Chondrocyte (in vitro differentiated cells): ENCODE data around the gene UQCC2. TPM values are rescaled to one million over a fixed set of nuclear protein-coding genes. Genes with fewer than 3 reads are reported as not detected.

Experiments used
- DNase-seq: peaks from one replicate; pipeline ENCODE4 v3.0.0; 2021; ENCODE audit warnings: mixed read lengths, low spot score
- H3K27ac Mint-ChIP-seq: one replicate; pipeline ENCODE4 v1.8.0; 2021; ENCODE audit warnings: mild to moderate bottlenecking, moderate library complexity, mixed read lengths; ENCODE audit not compliant: unreplicated experiment
- H3K27me3 Mint-ChIP-seq: 2 replicates; pipeline ENCODE4 v1.8.0; 2021; ENCODE audit warnings: low read depth, mixed read lengths
- H3K36me3 Mint-ChIP-seq: 2 replicates; pipeline ENCODE4 v1.8.0; 2021; ENCODE audit warnings: low read depth, mixed read lengths
- H3K4me1 Mint-ChIP-seq: 2 replicates; pipeline ENCODE4 v1.8.0; 2021; ENCODE audit warnings: low read depth, mild to moderate bottlenecking, mixed read lengths
- H3K4me3 Mint-ChIP-seq: one replicate; pipeline ENCODE4 v1.8.0; 2021; ENCODE audit warnings: mild to moderate bottlenecking, moderate library complexity, mixed read lengths; ENCODE audit not compliant: unreplicated experiment
- H3K9me3 Mint-ChIP-seq: 2 replicates; pipeline ENCODE4 v1.8.0; 2021; ENCODE audit warnings: low read depth, mixed read lengths
- total RNA-seq: library from RNA; stranded (reverse); gene quantifications from 3 replicates; pipeline ENCODE4 v1.2.1, GENCODE V29; 2021
- TF ChIP-seq, protein P1 (sequence below): fragments of 200-600 bp; sonication (generic); IDR thresholded peaks from 2 replicates; pipeline ENCODE4 v1.5.0; 2021; ENCODE audit warnings: antibody characterized with exemption, mild to moderate bottlenecking, moderate library complexity

UQCC2 gene
- total RNA-seq, 1 donor from 2014 or later: 64.5 TPM

DNA sequence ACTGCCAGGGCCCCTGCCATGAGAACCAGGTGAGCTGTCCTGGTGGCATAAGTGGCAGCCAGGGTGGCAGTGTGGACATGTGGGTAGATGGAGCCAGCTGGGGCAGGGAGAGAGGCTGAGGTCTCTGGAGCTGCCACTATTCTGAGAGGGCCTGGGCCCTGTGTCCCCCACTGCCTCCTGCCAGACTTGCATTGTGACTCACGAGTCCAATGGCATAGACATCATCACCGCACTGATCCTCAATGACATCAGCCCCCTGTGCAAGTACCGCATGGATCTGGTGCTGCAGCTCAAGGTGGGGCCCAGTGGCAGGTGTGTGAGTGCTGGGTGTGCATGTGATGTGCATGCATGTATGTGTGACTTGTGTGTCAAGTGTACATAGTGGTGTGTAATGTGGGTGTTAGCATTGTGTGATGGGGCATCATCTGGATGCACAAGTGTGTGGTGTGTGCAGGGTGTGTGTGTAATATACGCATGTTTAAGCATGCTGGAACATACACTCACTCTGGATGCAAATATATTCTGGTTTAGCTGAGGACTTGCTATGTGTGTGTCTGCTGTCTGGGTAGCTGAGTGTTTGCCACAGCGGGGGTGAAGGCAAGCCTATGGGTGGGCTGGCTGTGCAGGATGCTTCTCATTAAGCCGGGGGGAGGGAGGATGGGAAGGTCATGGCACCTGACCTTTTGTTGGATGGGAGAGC, 25.1 kb downstream of the UQCC2 start:
- Mint-ChIP-seq H3K4me1 (peaks cover 12% of the 10 kb centered on the region), H3K27me3 (no peaks in the 10 kb centered on the region), H3K4me3 (no peak overlapping the region), H3K9me3 (no peaks in the 10 kb centered on the region), H3K36me3 (peaks cover 8% of the 10 kb centered on the region), H3K27ac (no peak overlapping the region)
- TF ChIP-seq, protein P1, sequence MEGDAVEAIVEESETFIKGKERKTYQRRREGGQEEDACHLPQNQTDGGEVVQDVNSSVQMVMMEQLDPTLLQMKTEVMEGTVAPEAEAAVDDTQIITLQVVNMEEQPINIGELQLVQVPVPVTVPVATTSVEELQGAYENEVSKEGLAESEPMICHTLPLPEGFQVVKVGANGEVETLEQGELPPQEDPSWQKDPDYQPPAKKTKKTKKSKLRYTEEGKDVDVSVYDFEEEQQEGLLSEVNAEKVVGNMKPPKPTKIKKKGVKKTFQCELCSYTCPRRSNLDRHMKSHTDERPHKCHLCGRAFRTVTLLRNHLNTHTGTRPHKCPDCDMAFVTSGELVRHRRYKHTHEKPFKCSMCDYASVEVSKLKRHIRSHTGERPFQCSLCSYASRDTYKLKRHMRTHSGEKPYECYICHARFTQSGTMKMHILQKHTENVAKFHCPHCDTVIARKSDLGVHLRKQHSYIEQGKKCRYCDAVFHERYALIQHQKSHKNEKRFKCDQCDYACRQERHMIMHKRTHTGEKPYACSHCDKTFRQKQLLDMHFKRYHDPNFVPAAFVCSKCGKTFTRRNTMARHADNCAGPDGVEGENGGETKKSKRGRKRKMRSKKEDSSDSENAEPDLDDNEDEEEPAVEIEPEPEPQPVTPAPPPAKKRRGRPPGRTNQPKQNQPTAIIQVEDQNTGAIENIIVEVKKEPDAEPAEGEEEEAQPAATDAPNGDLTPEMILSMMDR: no peak
- DNase-seq: no peak

DNA sequence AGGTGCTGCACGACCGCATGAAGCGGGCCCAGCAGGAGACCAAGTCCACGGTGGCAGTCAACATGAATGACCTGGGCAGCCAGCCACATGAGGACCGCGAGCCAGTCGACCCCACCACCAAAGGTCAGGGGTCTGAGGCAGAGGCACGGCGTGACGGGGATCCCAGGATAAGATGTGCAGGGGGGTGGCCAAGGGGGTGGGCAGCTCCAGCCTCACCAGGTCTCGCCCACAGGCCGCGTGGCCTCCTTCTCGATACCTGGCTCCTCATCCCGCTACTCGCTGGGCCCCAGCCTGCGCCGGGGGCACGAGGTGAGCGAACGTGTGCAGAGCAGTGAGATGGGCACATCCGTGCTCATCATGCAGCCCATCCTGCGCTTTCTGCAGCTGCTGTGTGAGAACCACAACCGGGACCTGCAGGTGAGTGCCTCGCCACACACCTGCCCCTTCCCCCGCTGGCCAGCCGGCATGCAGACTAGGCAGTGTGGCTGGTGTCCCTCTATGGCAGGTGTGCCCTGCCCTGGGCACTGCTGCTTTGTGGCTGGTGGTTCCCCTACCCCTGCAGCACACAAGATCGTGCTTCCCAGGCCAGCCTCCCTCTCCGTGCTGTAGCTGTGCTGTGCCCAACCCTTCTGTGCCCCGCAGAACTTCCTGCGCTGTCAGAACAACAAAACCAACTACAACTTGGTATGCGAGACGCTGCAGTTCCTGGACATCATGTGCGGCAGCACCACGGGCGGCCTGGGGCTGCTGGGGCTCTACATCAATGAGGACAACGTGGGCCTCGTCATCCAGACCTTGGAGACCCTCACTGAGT, 25.9 kb downstream of the UQCC2 start:
- H3K9me3 Mint-ChIP-seq: no peaks in the 10 kb centered on the region
- TF ChIP-seq, protein P1: no peak
- no peak overlapping the region for H3K4me3 Mint-ChIP-seq
- DNase-seq: no peak
- H3K27ac Mint-ChIP-seq: no peak overlapping the region
- peaks cover 9% of the 10 kb centered on the region for H3K4me1 Mint-ChIP-seq
- H3K27me3 Mint-ChIP-seq: no peaks in the 10 kb centered on the region
- peaks cover 6% of the 10 kb centered on the region for H3K36me3 Mint-ChIP-seq

DNA sequence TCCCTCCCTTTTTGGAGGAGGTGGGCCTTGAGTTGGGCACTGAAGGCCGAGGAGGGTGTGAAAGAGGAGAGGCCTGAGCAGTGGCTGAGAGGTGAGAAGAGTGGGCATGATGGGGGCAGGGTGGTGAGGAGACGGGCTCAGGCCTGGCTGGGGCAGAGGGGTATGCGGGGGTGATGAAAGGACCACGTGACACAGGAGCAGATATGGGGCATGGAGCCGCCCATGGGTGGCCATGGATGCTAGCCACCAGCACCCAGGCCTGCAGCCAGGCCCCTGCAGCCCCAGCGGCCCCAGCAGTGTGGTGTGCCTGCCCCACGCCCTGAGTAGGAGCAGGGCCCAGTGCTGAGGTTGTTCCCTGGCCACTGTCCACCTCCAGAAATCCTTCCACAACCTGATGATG, 26.5 kb downstream of the UQCC2 start:
- H3K9me3 Mint-ChIP-seq: no peaks in the 10 kb centered on the region
- no peak overlapping the region for H3K4me3 Mint-ChIP-seq
- peaks cover 9% of the 10 kb centered on the region for H3K4me1 Mint-ChIP-seq
- H3K27ac Mint-ChIP-seq: no peak overlapping the region
- TF ChIP-seq, protein P1: no peak
- peaks cover 6% of the 10 kb centered on the region for H3K36me3 Mint-ChIP-seq
- no peak for DNase-seq
- no peaks in the 10 kb centered on the region for H3K27me3 Mint-ChIP-seq

DNA sequence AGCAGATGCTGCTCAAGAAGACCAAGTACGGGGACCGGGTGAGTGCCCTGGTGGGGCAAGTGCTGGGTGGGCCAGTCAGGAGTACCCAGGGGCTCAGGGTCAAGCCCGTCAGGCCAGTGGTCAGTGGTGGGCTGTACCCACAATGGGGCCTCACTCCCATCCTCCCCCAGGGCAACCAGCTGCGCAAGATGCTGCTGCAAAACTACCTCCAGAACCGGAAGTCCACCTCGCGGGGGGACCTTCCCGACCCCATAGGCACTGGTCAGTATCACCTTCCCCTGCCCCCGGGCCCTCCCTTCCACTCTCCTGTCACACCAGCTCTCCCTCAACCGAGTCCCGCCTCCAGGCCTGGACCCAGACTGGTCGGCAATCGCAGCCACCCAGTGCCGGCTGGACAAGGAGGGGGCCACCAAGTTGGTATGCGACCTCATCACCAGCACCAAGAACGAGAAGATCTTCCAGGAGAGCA, 27.0 kb downstream of the UQCC2 start:
- peaks cover 9% of the 10 kb centered on the region for H3K4me1 Mint-ChIP-seq
- H3K27ac Mint-ChIP-seq: no peak overlapping the region
- H3K9me3 Mint-ChIP-seq: no peaks in the 10 kb centered on the region
- no peak for DNase-seq
- H3K4me3 Mint-ChIP-seq: no peak overlapping the region
- TF ChIP-seq, protein P1: no peak
- no peaks in the 10 kb centered on the region for H3K27me3 Mint-ChIP-seq
- H3K36me3 Mint-ChIP-seq: peaks cover 8% of the 10 kb centered on the region

DNA sequence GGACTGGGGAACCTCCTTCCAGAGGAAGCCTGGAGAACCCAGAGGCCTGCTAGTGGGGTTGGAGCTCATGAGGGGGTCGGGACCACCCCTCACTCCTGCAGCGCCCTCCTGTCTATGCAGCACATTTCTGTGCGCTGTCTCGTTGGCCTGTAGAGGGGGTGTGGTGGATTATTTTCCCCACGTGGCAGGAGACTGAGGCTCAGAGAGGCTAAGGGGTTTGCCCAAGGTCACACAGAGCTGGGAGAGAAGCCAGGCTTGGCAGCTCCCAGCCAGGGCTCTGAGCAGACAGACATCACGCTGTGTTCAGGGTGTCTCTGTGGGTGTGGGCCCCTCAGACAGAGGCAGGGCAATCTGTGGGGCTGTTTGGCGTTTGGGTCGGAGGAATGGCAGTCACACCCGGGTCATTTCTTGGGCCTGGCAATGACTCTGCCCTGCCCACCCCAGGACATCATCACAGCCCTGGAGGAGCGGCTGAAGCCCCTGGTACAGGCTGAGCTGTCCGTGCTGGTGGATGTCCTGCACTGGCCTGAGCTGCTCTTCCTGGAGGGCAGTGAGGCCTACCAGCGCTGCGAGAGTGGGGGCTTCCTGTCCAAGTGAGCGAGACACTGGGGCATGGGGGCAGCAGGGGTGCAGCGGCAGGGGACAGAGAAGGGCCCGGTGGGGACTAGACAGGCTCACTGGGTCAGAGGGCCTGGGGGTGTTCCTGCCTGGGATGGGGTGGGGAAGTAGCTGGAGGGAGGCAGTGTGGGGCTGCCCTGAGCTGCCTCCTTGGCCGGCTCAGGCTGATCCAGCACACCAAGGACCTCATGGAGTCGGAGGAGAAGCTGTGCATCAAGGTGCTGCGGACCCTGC, 27.7 kb downstream of the UQCC2 start:
- peaks cover 10% of the 10 kb centered on the region for H3K4me1 Mint-ChIP-seq
- no peaks in the 10 kb centered on the region for H3K27me3 Mint-ChIP-seq
- no peaks in the 10 kb centered on the region for H3K9me3 Mint-ChIP-seq
- DNase-seq: no peak
- no peak overlapping the region for H3K4me3 Mint-ChIP-seq
- TF ChIP-seq, protein P1: no peak
- H3K27ac Mint-ChIP-seq: no peak overlapping the region
- H3K36me3 Mint-ChIP-seq: peaks cover 7% of the 10 kb centered on the region
